ENCODE measurements around the gene ZNF319. TPM values are rescaled to one million over a fixed set of nuclear protein-coding genes. Genes with fewer than 3 reads are reported as not detected.

Gene ZNF319
- total and polyA plus RNA-seq, 10 of the 15 experiments (the other 5 are each of a cell fraction or from before 2014, with no cell fraction given): 0.29 to 7.4 (median 1.7) TPM

DNA sequence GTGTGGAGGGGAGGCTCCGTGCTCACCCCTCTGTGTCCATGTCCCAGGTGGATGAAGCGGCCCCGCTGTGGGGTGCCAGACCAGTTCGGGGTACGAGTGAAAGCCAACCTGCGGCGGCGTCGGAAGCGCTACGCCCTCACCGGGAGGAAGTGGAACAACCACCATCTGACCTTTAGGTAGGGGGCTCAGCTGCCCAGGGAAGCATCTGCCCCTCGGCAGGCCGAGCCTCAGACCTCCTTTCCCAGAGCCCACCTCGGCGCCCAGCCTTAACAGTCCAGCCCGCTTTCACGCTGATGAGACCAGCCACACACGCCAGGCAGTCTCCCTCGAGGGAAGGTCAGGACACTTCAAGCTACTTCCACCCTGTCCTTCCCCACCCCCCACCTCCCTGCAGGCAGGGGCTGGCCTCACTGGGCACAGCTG, 37.8 kb upstream of the ZNF319 start:
- Histone ChIP-seq H3K27me3 (replicated peaks in 1 of 2; ENCODE audit: control insufficient read depth in 2 of 2, insufficient read depth in 2 of 2, low read length in 1 of 2) (no peaks in the 10 kb centered on the region; a peak in 1 of 4 replicates), H3K79me2 (ENCODE audit: control insufficient read depth, insufficient read depth, low read length) (no peaks in the 10 kb centered on the region), H3K4me2 (ENCODE audit: control insufficient read depth, insufficient read depth) (no peak overlapping the region), H3K9ac (ENCODE audit: control insufficient read depth, insufficient read depth, low read length) (no peak overlapping the region), H3K9me3 (replicated peaks; ENCODE audit: control insufficient read depth, insufficient read depth, low read length) (no peaks in the 10 kb centered on the region), H2AFZ (ENCODE audit: control insufficient read depth, low read depth, low read length) (no peak overlapping the region), H3K4me3 (no peak overlapping the region), H3K4me1 (ENCODE audit: control insufficient read depth, insufficient read depth, low read length) (no peaks in the 10 kb centered on the region), H4K20me1 (ENCODE audit: control insufficient read depth, insufficient read depth) (no peaks in the 10 kb centered on the region), H3K36me3 (ENCODE audit: control insufficient read depth in 2 of 2, insufficient read depth in 2 of 2, low read length in 1 of 2) (no peaks in the 10 kb centered on the region), H3K27ac (ENCODE audit: control insufficient read depth, insufficient read depth) (no peak overlapping the region)
- ChIA-PET RAD21 (ENCODE audit: unreplicated experiment) (interaction anchor here (1.3 kb wide), 1 partner anchor 65 kb away, joined by 3 read pairs; no protein-coding TSS in a partner anchor), CTCF (interaction anchor here (1.4 kb wide), 1 partner anchor 88 kb away, joined by 3 read pairs; no protein-coding TSS in a partner anchor), SMC1A (ENCODE audit: uncharacterized antibody, unreplicated experiment) (interaction anchor here (1.1 kb wide), 1 partner anchor 13 kb away, joined by 3 read pairs; no protein-coding TSS in a partner anchor), POLR2A (interaction anchor here (0.5 kb wide), 1 partner anchor 54 kb away, joined by 7 read pairs; no protein-coding TSS in a partner anchor)
- DNase-seq (ENCODE audit: low read depth, low spot score) (no peak), ATAC-seq (no peak), FAIRE-seq (no peak)
- in situ Hi-C loops (cut with MboI): no loop called here
- WGBS (ENCODE audit: insufficient coverage, insufficient replicate concordance, low lambda C conversion rate, missing lambda C conversion rate): 68% methylated on average over 16 of the region's 20 CpGs
- no TSS peak for BruUV-seq (replicated peaks)
- TF ChIP-seq RAD51 (IDR thresholded peaks at IDR 0.05) (no peak), TCF3 (IDR thresholded peaks at IDR 0.05; ENCODE audit: borderline replicate concordance, insufficient read depth, low read depth, low read length) (no peak), BCL11A (IDR thresholded peaks at IDR 0.05; ENCODE audit: low read depth, low read length) (no peak), SUZ12 (IDR thresholded peaks at IDR 0.05; ENCODE audit: unreplicated experiment) (no peak), USF2 (IDR thresholded peaks at IDR 0.05; ENCODE audit: borderline replicate concordance, low read depth, low read length) (no peak), ZBTB40 (IDR thresholded peaks at IDR 0.05; ENCODE audit: borderline replicate concordance) (no peak), SP1 (IDR thresholded peaks at IDR 0.05; ENCODE audit: low read depth, low read length) (no peak), HSF1 (IDR thresholded peaks at IDR 0.05; ENCODE audit: low read depth, low read length) (no peak), YY1 (IDR thresholded peaks at IDR 0.05; ENCODE audit: low read depth, low read length) (no peak), POU2F2 (IDR thresholded peaks at IDR 0.05; ENCODE audit: borderline replicate concordance, low read depth, low read length) (no peak), FOS (IDR thresholded peaks at IDR 0.05; ENCODE audit: borderline replicate concordance, extremely low read depth, insufficient read length) (no peak), SIN3A (IDR thresholded peaks at IDR 0.05; ENCODE audit: low read depth, low read length) (no peak)
- TF ChIP-seq, protein P1, sequence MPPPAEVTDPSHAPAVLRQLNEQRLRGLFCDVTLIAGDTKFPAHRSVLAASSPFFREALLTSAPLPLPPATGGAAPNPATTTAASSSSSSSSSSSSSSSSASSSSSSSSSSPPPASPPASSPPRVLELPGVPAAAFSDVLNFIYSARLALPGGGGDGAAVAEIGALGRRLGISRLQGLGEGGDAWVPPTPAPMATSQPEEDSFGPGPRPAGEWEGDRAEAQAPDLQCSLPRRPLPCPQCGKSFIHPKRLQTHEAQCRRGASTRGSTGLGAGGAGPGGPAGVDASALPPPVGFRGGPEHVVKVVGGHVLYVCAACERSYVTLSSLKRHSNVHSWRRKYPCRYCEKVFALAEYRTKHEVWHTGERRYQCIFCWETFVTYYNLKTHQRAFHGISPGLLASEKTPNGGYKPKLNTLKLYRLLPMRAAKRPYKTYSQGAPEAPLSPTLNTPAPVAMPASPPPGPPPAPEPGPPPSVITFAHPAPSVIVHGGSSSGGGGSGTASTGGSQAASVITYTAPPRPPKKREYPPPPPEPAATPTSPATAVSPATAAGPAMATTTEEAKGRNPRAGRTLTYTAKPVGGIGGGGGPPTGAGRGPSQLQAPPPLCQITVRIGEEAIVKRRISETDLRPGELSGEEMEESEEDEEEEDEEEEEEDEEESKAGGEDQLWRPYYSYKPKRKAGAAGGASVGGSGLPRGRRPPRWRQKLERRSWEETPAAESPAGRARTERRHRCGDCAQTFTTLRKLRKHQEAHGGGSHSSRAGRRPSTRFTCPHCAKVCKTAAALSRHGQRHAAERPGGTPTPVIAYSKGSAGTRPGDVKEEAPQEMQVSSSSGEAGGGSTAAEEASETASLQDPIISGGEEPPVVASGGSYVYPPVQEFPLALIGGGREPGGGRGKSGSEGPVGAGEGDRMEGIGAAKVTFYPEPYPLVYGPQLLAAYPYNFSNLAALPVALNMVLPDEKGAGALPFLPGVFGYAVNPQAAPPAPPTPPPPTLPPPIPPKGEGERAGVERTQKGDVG (CRISPR knock-in tag; IDR thresholded peaks at IDR 0.05): no peak
- intact Hi-C loops (cut with micrococcal nuclease; ENCODE audit: unreplicated experiment): no loop called here

Measured in GM12878 (cell line).